Renal pelvis (tissue), 12 donors: ENCODE results near the gene SLC35F1. TPM values are rescaled to one million over a fixed set of nuclear protein-coding genes. Genes with fewer than 3 reads are reported as not detected.
A peak's percentile ranks its signal among the peaks of the same experiment; 100 is the strongest.
"Not testable (repeated sequence)": the region's sequence is repeated elsewhere in the genome, so short reads cannot be mapped to it uniquely, and the experiment has no call there.

Source experiments
- DNase-seq: peaks from one replicate; pipeline ENCODE4 v3.0.0-alpha.2; 2013
- long read RNA-seq, 16 experiments: transcript quantifications; one replicate each; lab custom pipeline, GENCODE V29; 2026
- polyA plus RNA-seq, 3 donors: library from polyadenylated mRNA; unstranded; fragments of 120-200 nt; gene quantifications; one replicate each; pipeline ENCODE4 v1.2.1, GENCODE V29; 2013; ENCODE audit not compliant: insufficient read length in 3 of 3

SLC35F1 gene
- 1 to 10 TPM; 2.2 to 2.7 (median 2.7) TPM for polyA plus RNA-seq
- long read RNA-seq, donor 1: 0 reads
- long read RNA-seq, donor 2, full-length matches to known transcripts: 1 of 1 reads
- long read RNA-seq, donor 2, partial matches to known transcripts: 0 of 1 reads
- long read RNA-seq, donor 2, other reads (novel, unspliced or antisense): 0 of 1 reads
- long read RNA-seq, donor 3: 0 reads
- long read RNA-seq, donor 4: 0 reads
- long read RNA-seq, donor 5: 0 reads
- long read RNA-seq, donor 6, full-length matches to known transcripts: 2 of 2 reads
- long read RNA-seq, donor 6, partial matches to known transcripts: 0 of 2 reads
- long read RNA-seq, donor 6, other reads (novel, unspliced or antisense): 0 of 2 reads
- long read RNA-seq, donor 7: 0 reads
- long read RNA-seq, donor 8: 0 reads
- long read RNA-seq, donor 9, full-length matches to known transcripts: 1 of 1 reads
- long read RNA-seq, donor 9, partial matches to known transcripts: 0 of 1 reads
- long read RNA-seq, donor 9, other reads (novel, unspliced or antisense): 0 of 1 reads
- long read RNA-seq, donor 10: 0 reads
- long read RNA-seq, donor 11: 0 reads
- long read RNA-seq, donor 12: 0 reads
- long read RNA-seq, donor 13: 0 reads
- long read RNA-seq, donor 14, full-length matches to known transcripts: 2 of 2 reads
- long read RNA-seq, donor 14, partial matches to known transcripts: 0 of 2 reads
- long read RNA-seq, donor 14, other reads (novel, unspliced or antisense): 0 of 2 reads
- long read RNA-seq, donor 15, full-length matches to known transcripts: 3 of 3 reads
- long read RNA-seq, donor 15, partial matches to known transcripts: 0 of 3 reads
- long read RNA-seq, donor 15, other reads (novel, unspliced or antisense): 0 of 3 reads
- long read RNA-seq, donor 16, full-length matches to known transcripts: 1 of 1 reads
- long read RNA-seq, donor 16, partial matches to known transcripts: 0 of 1 reads
- long read RNA-seq, donor 16, other reads (novel, unspliced or antisense): 0 of 1 reads

DNA sequence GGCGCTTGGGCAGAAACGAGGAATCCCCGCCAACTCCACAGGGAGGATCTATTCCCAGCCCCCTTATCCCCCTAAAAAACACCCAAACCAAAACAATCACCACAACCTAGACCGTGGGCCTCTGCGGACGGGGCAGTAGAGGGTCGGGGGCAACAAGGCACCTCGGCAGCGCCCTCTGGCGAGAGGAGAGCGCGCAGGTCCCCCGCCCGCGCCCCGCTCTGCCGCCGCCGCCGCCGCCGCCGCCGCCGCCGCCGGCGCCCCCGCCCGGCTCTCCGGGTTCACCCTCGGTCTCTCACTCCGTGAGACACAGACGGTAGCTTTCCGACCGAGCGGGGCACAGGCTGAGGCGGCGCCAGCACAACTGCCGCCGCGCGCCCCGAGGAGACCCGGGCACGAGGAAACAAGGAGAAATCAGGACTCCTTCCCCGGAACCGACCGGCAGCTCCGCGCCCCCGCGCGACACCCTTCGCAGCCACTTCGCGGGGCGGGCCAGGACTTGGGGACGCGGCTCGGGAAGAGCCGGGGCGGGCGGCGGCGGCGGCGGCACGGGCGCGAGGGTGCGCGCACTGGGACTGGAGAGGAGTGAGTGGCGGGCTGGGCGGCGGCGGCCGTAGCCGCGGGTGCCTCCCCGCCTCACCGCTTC is at the start of gene SLC35F1:
Gene SLC35F1, plus strand, starts transcription at position 307 of the 643 bp plus-strand sequence.
- peak; percentile 56 for DNase-seq

- DNase-seq: not testable (repeated sequence)
These were observed 48.5 kb upstream of the SLC35F1 start for GRCh38 chr6:117858601-117859000.

DNA sequence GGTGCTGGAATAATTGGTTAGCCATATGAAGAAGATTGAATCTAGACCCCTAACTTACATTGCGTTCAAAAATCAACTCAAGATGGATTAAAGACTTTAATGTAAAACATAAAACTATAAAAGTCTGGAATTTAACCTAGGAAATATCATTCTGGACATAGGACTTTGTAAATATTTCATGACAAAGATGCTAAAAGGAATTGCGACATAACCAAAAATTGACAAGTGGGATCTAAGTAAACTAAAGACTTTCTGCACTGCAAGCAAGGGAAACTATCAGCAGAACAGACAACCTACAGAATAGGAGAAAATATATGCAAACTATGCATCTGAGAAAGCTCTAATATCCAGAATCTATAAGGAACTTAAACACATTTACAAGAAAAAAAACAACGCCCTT is 45.5 kb upstream of the SLC35F1 start:
- no peak for DNase-seq

DNA sequence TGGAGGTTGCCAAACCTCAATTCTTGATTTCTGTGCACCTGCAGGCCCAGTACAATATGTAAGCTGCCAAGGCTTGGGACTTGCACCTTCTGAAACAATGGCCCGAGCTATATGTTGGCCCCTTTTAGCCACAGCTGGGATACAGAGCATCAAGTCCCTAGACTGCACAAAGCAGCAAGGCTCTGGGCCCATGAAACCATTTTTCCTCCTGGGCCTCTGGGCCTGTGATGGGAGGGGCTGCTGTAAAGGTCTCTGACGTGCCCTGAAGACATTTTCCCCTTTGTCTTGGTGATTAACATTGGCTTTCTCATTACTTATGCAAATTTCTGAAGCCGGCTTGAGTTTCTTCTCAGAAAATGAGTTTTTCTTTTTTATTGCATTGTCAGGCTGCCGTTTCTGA is 40.5 kb upstream of the SLC35F1 start:
- no peak for DNase-seq

DNA sequence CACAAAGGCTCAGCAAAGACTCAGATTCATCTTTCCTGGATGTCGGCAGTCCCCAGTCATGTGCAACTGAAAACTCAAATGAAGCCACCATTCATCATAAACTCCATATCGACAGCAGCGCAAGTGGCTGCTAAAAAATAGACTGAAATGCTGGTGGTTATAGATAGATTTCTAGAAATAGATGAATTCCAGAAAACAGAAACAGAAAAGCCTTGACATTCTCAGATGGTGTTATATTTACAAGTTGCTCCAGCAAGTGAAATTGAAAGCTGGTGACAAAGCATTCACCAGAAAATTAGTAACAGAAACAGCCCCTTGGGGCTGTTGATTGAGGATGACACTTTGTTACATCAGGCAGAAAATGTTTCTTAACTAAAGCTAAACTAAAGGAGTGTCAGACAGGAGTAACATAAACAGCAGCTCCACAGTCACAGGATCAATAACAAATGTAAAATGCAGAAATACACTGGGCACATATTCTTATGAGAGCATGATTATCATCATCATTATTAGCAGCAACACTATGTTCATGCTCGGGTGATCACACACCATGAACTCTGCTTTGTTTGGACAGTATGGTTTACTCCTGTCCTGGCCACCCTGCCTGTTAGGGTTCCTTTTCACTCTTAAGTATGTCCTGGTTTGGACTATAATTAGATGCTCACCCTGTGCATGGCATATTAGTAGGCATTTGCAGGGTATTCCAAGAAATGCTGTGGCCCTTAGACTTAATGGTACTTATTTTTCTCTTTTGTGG is 36.4 kb upstream of the SLC35F1 start:
- DNase-seq: no peak

DNA sequence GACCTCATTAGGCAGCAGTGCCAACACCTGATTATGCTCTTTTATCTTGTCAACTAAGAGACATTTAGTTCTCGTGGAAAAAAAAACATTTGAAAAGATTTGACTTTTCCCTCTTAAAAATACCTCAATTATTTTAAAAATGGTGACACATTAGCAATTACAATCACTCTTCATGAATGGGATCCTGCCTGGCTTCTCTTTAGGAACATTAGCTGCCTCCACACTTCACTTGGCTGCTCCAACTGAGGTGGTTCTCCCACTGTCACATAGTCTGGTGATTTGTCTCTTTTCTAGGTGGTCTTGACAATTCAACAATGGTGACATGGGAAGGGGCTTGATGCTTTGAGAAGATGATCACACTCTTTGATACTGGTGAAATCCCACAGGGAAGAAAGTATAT is 26.2 kb upstream of the SLC35F1 start:
- DNase-seq: no peak

DNA sequence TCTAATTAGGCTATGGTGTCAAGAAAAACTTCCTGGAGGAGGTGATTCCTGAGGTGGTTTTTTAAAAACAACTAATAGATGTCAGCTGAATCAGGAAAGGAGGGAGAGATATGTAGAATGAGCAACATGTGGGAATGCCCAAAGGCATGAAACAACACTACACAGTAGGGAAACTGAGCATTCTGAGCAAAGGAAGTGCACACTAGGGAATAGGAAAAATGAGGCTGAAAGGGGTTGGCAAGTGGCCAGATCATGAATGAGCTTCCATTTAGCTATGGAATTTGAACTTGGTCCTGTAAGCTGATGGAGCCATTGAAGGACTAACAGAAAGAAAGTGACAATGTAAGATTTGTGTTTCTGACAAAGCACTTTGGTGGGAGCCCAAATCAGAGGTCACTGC is 16.9 kb upstream of the SLC35F1 start:
- DNase-seq: no peak

GRCh38 chr6:117906507-117906957 is 532 bp upstream of the SLC35F1 start:
- DNase-seq: peak; percentile 1

- peak; percentile 12 for DNase-seq
These were observed 659 bp downstream of the SLC35F1 start for GRCh38 chr6:117907601-117908245.

GRCh38 chr6:117908246-117909068 is 1.4 kb downstream of the SLC35F1 start:
- peak; percentile 0 for DNase-seq

GRCh38 chr6:117909638-117910037 is 2.6 kb downstream of the SLC35F1 start:
- DNase-seq: no peak

- no peak for DNase-seq
These were observed 3.5 kb downstream of the SLC35F1 start for GRCh38 chr6:117910549-117910948.

DNA sequence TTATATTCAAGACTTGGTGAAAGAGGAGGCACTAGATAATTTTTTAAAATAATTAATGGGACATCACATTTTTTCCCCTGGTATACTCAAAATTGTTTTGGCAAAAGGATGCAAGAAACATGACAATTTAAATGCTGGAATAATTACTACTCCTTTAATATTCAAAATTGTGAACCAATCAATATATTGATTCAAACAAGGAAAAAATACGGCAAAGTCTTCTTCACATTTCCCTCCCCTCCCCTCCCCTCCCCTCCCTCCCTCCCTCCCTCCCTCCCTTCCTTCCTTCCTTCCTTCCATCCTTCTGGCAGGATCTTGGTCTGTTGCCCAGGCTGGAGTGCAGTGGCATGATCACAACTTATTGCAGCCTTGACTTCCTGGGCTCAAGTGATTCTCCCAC is 4.1 kb downstream of the SLC35F1 start:
- no peak for DNase-seq

DNA sequence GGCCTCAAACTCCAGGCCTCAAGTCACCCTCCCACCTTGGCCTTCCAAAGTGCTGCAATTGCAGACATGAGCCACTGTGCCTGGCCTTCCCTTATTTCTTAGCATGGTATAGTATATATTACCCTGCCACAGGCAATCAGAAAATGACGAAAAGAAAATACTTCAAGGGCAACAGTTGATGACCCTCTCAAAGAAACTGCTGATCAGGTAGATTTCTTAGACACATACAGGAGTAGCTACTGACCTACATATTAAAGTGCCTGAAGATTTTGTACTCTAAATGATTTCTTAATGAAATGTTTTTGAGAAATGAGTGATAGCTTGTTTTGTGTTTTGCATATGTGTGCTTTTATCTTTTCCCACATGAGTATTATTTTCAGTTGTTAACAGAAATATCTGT is 4.6 kb downstream of the SLC35F1 start:
- no peak for DNase-seq

- no peak for DNase-seq
These were observed 8.8 kb downstream of the SLC35F1 start for GRCh38 chr6:117915846-117916245.

DNA sequence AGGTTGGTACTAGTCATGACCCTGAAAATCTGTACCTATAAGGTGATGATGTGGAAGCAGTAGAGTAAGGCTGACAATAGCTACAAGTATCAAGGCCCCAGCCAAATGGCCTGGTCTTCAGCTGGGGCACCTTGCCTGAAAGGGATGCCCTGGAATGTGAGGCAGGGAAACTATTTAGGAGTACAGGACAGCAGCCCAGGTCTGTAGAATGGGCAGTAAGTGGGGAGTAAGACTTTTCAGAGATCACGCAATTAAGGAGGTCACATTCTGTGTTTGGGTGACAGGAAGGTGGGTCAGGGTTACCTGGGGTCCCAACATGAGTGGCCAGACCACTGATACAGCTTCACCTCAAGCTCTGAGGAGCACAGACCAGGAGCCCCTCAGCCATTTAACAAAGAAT is 9.4 kb downstream of the SLC35F1 start:
- no peak for DNase-seq

DNA sequence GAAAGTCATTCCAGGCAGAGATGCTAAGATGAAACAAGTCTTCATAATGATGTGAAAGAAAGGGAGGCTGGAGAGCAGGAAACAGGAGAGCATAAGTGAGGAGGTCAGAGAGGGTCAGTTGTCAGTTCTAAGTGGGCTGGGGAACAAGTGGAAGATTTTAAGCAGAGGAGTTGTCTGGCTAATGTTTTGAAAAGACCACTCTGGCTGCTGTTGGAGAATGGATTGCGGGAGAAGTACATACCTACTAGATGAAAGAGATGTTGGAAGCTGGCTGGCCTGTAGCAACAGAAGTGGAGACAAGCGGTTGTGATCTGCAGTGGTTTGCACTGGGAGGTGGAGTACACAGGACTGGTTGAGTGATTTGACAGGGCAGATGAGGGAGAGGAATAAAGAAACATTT is 10.1 kb downstream of the SLC35F1 start:
- no peak for DNase-seq

DNA sequence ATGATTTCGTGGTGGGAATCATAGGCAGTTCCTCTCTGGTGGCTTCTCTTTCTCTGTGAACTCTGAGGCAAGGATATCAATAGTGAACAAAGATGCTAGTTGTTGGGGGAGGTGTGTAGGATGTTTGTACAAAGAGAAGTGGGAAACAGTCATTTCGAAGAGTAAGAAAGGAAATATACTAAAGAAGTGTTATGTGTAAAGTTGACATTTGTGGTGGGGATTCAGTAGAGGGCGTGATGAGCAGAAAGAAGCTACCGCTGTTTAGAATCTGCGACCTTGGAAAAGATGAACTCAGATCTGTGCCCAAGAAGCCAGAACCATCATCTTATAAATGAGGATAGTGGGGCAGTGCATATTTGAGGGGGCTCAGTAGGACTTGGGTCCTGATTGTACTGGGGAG is 11.4 kb downstream of the SLC35F1 start:
- no peak for DNase-seq

DNA sequence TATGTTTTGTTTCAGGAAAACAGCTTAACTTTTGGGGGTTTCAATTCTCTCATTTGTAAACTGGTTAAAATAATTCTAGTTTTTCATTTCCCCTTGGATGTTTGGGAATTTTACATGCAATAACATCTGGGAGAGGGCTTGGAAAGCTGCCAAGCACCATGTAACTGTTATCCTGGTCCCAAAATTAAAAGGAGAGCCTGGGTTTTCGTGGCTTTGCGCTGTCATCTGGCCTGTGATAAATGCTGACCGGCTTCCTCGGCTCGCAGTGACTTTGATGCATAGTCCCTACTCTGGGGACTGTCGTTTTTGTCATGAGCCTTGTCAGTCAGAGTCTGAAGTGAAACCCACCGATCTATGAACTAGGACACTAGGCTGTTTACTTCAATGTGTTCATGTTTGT is 12.2 kb downstream of the SLC35F1 start:
- DNase-seq: no peak
